Upper lobe of left lung (tissue), 6 donors: Measurements from ENCODE around the gene CCDC107. TPM values are rescaled to one million over a fixed set of nuclear protein-coding genes. Genes with fewer than 3 reads are reported as not detected.
"Not testable (repeated sequence)": the region's sequence is repeated elsewhere in the genome, so short reads cannot be mapped to it uniquely, and the experiment has no call there.

Source experiments
- ATAC-seq, 2 donors: fragments of 200-7000 bp; cut with Tn5 transposase; one replicate each; pipeline ENCODE4 v1.9.1; 2022; ENCODE audit warnings: mild to moderate bottlenecking in 2 of 2, moderate library complexity in 2 of 2; ENCODE audit not compliant: low FRiP score in 2 of 2
- DNase-seq, 2 donors: peaks; one replicate each; pipeline ENCODE4 v3.0.0-alpha.2; 2019 to 2020
- H3K27ac ChIP-seq, 4 donors: fragments of 200-600 bp; sonication (generic); one replicate each; pipeline ENCODE4 v1.5.1; 2016 to 2019
- H3K27me3 ChIP-seq, 4 donors: fragments of 200-600 bp; sonication (generic); one replicate each; pipeline ENCODE4 v1.5.1; 2017 to 2019
- H3K36me3 ChIP-seq, 4 donors: fragments of 200-600 bp; sonication (generic); one replicate each; pipeline ENCODE4 v1.5.1; 2016 to 2019
- H3K4me1 ChIP-seq, 4 donors: fragments of 200-600 bp; sonication (generic); one replicate each; pipeline ENCODE4 v1.5.1; 2018 to 2019
- H3K4me3 ChIP-seq, 4 donors: fragments of 200-600 bp; sonication (generic); one replicate each; pipeline ENCODE4 v1.5.1; 2017 to 2019; ENCODE audit warnings: mild to moderate bottlenecking in 2 of 4, moderate library complexity in 1 of 4
- H3K9me3 ChIP-seq, 4 donors: fragments of 200-600 bp; sonication (generic); one replicate each; pipeline ENCODE4 v1.5.1; 2018 to 2019
- CTCF ChIP-seq, 6 experiments: fragments of 450-650 bp in 4 of 6; fragments of 200-600 bp in 2 of 6; sonication (generic) in 2 of 6; IDR thresholded peaks; one replicate each; pipeline ENCODE4 v1.5.1; 2016 to 2019; ENCODE audit warnings: antibody characterized with exemption in 6 of 6
- EP300 ChIP-seq, 4 donors: sonication (generic); formaldehyde crosslinking; IDR thresholded peaks; one replicate each; pipeline ENCODE4 v1.5.1; 2017; ENCODE audit warnings: antibody characterized with exemption in 4 of 4, control low read depth in 2 of 4
- POLR2A ChIP-seq, 4 donors: fragments of 450-650 bp; IDR thresholded peaks; one replicate each; pipeline ENCODE4 v1.5.1; 2016 to 2017; ENCODE audit warnings: antibody characterized with exemption in 4 of 4, mild to moderate bottlenecking in 2 of 4
- POLR2AphosphoS5 ChIP-seq, 2 donors: sonication (generic); formaldehyde crosslinking; IDR thresholded peaks; one replicate each; pipeline ENCODE4 v1.5.1; 2017; ENCODE audit warnings: antibody characterized with exemption in 2 of 2
- WGBS, 2 donors: methylation state at CpG; one replicate each; pipeline ENCODE4 v1.1.5; 2017 to 2018; 5-methylcytosine and 5-hydroxymethylcytosine counted together
- total RNA-seq, 6 donors: library from RNA; depleted of rRNA in 4 of 6; stranded (reverse); fragments of >200 nt in 4 of 6; gene quantifications; one replicate each; pipeline versions ENCODE4 v1.1.0 to v1.2.1, GENCODE V29; 2016 to 2021
- donor health status: DM: no; HTN: no; CAD: no; lungs with moderate emphysema.
- donor health status: DM: no; HTN: yes; CAD: no; lungs with severe emphysema.

The CCDC107 gene
- total RNA-seq, 6 donors from 2014 or later = 17.8 to 49.4 (median 35.1) TPM

- Histone ChIP-seq H3K27ac (no peak overlapping the region), H3K4me1 (no peaks in the 10 kb centered on the region), H3K27me3 (no peaks in the 10 kb centered on the region), H3K4me3 (no peak overlapping the region), H3K36me3 (no peaks in the 10 kb centered on the region), H3K9me3 (no peaks in the 10 kb centered on the region)
- 89 to 93% methylated on average over 5 of the region's 5 CpGs for WGBS, 2 donors
- no peak for ATAC-seq
- TF ChIP-seq POLR2AphosphoS5 (IDR thresholded peaks at IDR 0.05) = no peak
- no peak for TF ChIP-seq CTCF (IDR thresholded peaks at IDR 0.05)
- no peak for TF ChIP-seq POLR2A (IDR thresholded peaks at IDR 0.05)
- no peak for TF ChIP-seq EP300 (IDR thresholded peaks at IDR 0.05)
- DNase-seq = no peak
These were observed 28.5 kb upstream of the CCDC107 start for GRCh38 chr9:35629597-35629996.

GRCh38 chr9:35635730-35636129 lies 22.4 kb upstream of the CCDC107 start:
- H3K27ac ChIP-seq = peak overlapping the region; percentile 24 to 72 (median 52)
- ATAC-seq = no peak

GRCh38 chr9:35636135-35636876 lies 21.8 kb upstream of the CCDC107 start:
- ATAC-seq (peak in 1 of 2 donors; percentile 64), DNase-seq (no peak)
- TF ChIP-seq POLR2A (IDR thresholded peaks at IDR 0.05) = peak in 1 of 4 donors; percentile 38
- TF ChIP-seq CTCF (IDR thresholded peaks at IDR 0.05) = no peak
- 62 to 73% methylated on average over 9 of the region's 9 CpGs for WGBS, 2 donors
- Histone ChIP-seq H3K4me3 (no peak overlapping the region), H3K9me3 (no peaks in the 10 kb centered on the region), H3K4me1 (peaks cover 4 to 16% (median 14%) of the 10 kb centered on the region in 4 donors), H3K27me3 (no peaks in the 10 kb centered on the region), H3K27ac (peak overlapping the region; percentile 24 to 72 (median 52)), H3K36me3 (no peaks in the 10 kb centered on the region)

More at GRCh38 chr9:35635730-35636129, 22.4 kb upstream of the CCDC107 start:
- H3K4me3 ChIP-seq = no peak overlapping the region
- no peaks in the 10 kb centered on the region for H3K27me3 ChIP-seq
- no peaks in the 10 kb centered on the region for H3K9me3 ChIP-seq
- peaks cover 4 to 16% (median 14%) of the 10 kb centered on the region in 4 donors for H3K4me1 ChIP-seq
- H3K36me3 ChIP-seq = no peaks in the 10 kb centered on the region
- no peak for DNase-seq
- TF ChIP-seq POLR2AphosphoS5 (IDR thresholded peaks at IDR 0.05) = no peak
- TF ChIP-seq EP300 (IDR thresholded peaks at IDR 0.05) = no peak
- TF ChIP-seq POLR2A (IDR thresholded peaks at IDR 0.05) = no peak
- TF ChIP-seq CTCF (IDR thresholded peaks at IDR 0.05) = no peak

GRCh38 chr9:35636877-35637246 lies 21.2 kb upstream of the CCDC107 start:
- peak overlapping the region in 2 of 4 donors; percentile 72 for H3K27ac ChIP-seq
- ATAC-seq, H3K4me3 ChIP-seq, DNase-seq, H3K9me3 ChIP-seq, H3K27me3 ChIP-seq, H3K36me3 ChIP-seq: not testable (repeated sequence)
- 81 to 93% methylated on average over 6 of the region's 6 CpGs for WGBS, 2 donors
- peaks cover 4 to 16% (median 14%) of the 10 kb centered on the region in 4 donors for H3K4me1 ChIP-seq

GRCh38 chr9:35637427-35637955 lies 20.6 kb upstream of the CCDC107 start:
- not testable (repeated sequence) for H3K4me3 ChIP-seq, ATAC-seq, H3K9me3 ChIP-seq, H3K27ac ChIP-seq, H3K36me3 ChIP-seq, H3K27me3 ChIP-seq, DNase-seq
- 93 to 97% methylated on average over 9 of the region's 9 CpGs for WGBS, 2 donors
- peaks cover 4 to 16% (median 14%) of the 10 kb centered on the region in 4 donors for H3K4me1 ChIP-seq

- not testable (repeated sequence) for H3K27me3 ChIP-seq, ATAC-seq, H3K9me3 ChIP-seq, DNase-seq, H3K4me3 ChIP-seq, H3K27ac ChIP-seq, H3K36me3 ChIP-seq
- WGBS, 2 donors = 76% methylated on average over 6 to 8 of the region's 8 CpGs
- H3K4me1 ChIP-seq = peaks cover 4 to 16% (median 14%) of the 10 kb centered on the region in 4 donors
These were observed 19.3 kb upstream of the CCDC107 start for GRCh38 chr9:35638751-35639150.

- not testable (repeated sequence) for H3K27me3 ChIP-seq, ATAC-seq, H3K36me3 ChIP-seq, H3K4me3 ChIP-seq, H3K27ac ChIP-seq, DNase-seq, H3K9me3 ChIP-seq
- H3K4me1 ChIP-seq = peaks cover 4 to 16% (median 14%) of the 10 kb centered on the region in 4 donors
- 36 to 58% methylated on average over 1 of the region's 1 CpG for WGBS, 2 donors
These were observed 18.9 kb upstream of the CCDC107 start for GRCh38 chr9:35639225-35639624.
